ENCODE results near the gene SLC9A1. TPM values are rescaled to one million over a fixed set of nuclear protein-coding genes. Genes with fewer than 3 reads are reported as not detected.

The SLC9A1 gene
- total and polyA plus RNA-seq, 2 of the 8 experiments (the other 6 are each of a cell fraction or from before 2014, with no cell fraction given) = 11.3 to 25.1 TPM

- TF ChIP-seq HDAC6 (IDR thresholded peaks at IDR 0.05; ENCODE audit: low read depth, low read length) = no peak
- TF ChIP-seq, protein P1, sequence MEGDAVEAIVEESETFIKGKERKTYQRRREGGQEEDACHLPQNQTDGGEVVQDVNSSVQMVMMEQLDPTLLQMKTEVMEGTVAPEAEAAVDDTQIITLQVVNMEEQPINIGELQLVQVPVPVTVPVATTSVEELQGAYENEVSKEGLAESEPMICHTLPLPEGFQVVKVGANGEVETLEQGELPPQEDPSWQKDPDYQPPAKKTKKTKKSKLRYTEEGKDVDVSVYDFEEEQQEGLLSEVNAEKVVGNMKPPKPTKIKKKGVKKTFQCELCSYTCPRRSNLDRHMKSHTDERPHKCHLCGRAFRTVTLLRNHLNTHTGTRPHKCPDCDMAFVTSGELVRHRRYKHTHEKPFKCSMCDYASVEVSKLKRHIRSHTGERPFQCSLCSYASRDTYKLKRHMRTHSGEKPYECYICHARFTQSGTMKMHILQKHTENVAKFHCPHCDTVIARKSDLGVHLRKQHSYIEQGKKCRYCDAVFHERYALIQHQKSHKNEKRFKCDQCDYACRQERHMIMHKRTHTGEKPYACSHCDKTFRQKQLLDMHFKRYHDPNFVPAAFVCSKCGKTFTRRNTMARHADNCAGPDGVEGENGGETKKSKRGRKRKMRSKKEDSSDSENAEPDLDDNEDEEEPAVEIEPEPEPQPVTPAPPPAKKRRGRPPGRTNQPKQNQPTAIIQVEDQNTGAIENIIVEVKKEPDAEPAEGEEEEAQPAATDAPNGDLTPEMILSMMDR (IDR thresholded peaks at IDR 0.05; ENCODE audit: control extremely low read depth in 1 of 3, insufficient read depth in 1 of 3, low read depth in 1 of 3, low read length in 3 of 3) = no peak
Observed at GRCh38 chr1:27152004-27152828, 2.7 kb downstream of the SLC9A1 start (continued).

Measured in H1 (cell line).